Measurements from ENCODE around the gene PPP1R12C.
A peak's percentile ranks its signal among the peaks of the same experiment; 100 is the strongest.

Gene PPP1R12C

DNA sequence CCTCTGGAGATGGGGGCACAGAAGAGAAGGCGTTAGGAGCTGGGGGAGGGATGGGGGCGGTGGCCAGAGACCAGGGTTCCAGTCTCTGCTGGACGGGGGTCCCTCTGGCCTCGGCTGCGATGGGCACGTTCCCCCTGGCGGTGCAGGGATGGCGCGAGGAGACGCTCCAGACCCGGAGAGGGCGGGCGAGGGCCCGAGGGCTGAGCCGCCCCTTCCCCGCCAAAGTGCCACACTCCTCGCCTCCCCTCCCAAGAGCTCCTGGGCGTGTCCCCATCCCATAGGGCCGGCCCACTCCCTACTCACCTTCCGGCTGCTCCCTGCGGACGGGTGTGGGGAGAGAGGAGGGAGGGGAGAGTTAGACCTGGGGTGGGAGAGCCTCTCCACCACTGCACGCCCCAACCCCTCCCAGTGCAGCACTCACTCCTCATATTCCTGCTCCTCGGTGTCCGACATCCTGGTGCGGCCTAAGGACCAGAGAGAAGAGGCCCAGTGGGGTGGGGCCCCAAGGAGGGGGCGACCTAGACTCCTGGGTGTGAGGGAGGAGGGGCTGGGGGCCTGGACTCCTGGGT, 29.4 kb upstream of the PPP1R12C start:
- no peak for DNase-seq (ENCODE audit: low read depth in 2 of 2)

DNA sequence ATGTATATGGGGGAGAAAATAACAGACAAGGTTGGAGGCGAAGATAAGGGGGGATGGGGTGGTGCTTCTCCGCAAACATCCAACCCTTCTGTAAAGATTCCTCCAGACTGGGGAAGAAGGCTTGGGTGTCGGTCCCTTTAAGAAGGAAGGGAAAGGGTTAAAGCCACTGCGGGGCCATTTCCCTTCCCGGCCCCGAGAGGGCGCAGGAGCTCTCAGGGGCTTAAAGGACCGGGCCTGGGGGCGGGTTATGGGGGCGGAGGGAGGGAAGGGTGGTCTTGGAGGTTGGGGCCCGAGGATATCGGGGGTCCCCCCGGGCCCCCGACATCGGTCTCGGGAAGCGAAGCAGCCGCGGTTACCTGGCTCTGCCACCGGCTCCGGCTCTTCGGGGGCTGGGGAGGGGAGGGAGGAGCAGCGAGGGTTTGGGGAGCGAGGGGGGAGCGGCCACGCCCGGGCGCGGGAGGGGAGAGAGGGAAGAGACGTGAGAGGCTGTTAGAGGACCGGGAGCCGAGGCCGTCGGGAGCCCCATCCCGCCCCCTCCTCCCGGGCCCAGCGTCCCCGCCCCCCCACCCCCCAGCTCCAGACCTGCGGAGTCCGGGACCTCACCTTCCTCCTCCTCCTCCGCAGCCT, 28.8 kb upstream of the PPP1R12C start:
- DNase-seq (ENCODE audit: low read depth in 2 of 2), result no peak

DNA sequence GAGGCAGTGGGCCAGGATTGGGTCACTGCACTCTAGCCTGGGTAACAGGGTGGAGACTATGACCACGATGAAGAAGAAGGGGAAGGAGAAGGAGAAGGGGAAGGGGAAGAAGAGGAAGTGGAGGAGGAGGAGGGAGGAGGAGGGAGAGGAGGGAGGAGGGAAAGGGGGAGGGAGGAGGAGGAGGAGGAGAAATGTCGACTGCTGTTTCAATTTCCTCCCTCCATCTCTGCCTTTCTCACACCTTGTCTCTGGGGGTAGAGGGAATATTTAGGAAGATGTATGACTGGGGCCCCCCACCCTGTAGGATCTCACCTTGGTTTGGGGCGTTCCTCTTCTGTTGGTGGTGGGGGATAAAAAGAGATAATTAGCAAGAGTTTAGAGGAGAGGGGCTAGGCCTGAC, 27.8 kb upstream of the PPP1R12C start:
- no peak for DNase-seq (ENCODE audit: low read depth in 2 of 2)

DNA sequence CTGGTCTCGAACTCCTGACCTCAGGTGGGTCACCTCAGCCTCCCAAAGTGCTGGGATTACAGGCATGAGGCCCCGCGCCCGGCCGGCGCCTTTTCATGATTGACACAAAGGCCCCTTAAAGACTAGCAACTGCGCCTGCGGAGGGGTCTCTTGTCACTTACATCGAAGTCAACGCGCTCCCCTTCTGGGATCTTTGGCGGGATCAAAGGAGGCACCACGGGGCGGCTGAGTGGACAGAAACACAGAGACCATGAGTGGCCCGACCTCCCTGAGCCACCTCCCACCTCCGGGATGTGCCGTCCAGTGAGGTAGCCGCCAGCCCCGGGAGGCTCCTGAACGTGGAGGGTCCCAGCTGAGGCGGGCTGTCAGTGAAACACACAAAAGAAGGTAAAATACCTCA, 24.3 kb upstream of the PPP1R12C start:
- no peak for DNase-seq (ENCODE audit: low read depth in 2 of 2)

DNA sequence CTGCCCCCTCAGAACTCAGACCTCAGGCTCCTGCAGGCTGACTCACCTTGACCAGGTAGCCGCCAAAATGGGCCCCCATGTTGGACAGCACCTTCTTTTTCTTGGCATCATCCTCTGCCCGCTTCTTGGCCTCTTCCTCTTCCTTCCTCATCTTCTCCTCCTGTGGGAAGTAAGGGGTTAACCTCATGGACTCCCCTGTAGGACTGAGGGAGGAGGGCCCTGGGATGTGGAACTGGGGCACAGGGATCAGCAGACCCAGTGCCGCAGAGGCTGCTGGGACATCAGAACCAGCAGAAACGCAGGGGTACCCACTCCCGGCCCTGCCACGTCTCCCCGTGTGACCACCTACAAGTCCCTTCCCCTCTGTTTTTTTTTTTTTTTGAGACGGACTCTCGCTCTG, 20.5 kb upstream of the PPP1R12C start:
- DNase-seq (ENCODE audit: low read depth in 2 of 2), result no peak

DNA sequence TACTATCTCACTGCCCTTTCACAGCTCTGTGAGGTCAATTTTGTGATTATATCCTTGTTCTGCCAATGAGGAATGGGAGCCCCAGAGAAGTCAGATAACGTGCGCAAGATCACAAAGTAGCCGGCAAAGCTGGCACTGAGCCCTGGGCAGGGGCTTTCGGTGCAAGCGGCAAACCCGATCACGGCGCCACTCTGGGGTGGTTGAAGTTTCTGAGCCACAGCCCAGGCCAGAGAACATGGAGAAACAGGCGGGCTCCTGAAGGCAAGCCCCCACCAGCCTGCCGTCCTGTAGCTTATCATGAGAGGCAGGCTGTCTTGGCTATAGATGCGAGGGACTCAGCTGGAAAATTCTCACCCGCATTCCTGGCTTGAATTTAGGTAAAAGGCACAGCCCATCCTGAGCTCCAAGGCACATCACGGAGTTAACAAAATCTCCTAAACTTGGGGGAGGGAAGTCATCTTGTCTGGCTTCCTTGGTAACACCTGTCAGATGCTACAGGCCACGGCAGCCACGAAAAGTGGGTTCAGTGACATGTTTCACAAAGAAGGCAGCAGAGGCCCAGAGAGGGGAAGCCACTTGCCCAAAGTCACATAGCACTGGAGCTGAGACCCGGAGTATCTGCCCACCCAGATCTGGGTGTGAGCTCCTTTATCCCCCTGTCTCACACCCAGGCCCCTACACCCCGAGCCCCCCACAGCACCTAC, 19.1 kb upstream of the PPP1R12C start:
- no peak for DNase-seq (ENCODE audit: low read depth in 2 of 2)

DNA sequence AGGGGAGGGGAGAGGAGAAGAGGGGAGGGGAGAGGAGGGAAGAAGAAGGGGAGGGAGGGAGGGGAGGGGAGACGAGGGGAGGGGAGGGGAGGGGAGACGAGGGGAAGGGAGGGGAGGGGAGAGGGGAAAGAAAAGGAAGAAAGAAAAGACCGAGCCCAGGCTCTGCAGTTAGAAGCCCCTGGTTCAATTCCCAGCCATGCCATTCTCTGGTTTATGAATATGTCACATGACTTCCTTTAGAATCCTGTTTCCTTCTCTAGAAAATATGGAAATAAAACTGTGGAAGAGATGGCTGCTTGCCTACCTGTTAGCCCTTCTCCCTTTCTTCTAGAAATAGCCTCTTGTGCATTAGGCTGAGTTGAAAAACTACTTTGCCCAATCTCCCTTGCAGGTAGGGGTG, 17.3 kb upstream of the PPP1R12C start:
- DNase-seq (ENCODE audit: low read depth in 2 of 2), result no peak

DNA sequence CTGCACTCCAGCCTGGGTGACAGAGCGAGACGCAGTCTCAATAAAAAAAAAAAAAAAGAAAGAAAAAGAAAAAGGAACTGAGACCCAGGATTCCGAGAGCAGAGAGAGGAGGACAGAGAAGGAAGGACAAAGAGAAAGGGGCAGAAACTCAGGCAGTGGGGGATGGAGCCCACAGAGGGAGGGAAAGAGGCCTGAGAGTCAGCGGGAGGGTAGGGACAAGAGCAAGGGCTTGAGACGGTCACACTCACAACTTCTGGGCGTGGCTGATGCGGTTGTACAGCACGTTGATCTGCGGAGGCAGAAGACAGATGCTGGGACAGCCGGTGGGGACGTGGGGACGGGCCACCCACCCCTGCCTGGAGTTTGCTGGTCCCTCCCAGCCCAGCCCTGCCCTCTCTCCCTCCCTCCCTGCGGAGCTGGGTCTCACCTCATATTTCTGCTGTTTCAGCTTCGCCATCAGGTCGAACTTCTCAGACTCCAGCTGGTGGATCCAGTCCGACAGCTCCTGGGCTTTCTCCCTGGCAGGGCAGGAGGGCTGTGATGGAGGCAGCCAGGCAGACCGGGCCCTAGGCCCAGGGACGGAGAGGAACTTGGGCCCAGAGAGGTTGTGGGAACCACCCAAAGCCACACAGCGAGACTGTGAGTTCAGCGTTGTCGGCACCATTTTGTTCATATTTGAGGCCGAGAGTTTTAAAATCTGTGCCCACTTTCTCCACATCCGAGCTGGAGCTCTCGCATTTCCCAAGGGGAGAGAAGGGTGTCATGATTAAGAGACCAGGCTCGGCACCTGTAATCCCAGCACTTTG, 16.4 kb upstream of the PPP1R12C start:
- DNase-seq (ENCODE audit: low read depth in 2 of 2), result no peak

DNA sequence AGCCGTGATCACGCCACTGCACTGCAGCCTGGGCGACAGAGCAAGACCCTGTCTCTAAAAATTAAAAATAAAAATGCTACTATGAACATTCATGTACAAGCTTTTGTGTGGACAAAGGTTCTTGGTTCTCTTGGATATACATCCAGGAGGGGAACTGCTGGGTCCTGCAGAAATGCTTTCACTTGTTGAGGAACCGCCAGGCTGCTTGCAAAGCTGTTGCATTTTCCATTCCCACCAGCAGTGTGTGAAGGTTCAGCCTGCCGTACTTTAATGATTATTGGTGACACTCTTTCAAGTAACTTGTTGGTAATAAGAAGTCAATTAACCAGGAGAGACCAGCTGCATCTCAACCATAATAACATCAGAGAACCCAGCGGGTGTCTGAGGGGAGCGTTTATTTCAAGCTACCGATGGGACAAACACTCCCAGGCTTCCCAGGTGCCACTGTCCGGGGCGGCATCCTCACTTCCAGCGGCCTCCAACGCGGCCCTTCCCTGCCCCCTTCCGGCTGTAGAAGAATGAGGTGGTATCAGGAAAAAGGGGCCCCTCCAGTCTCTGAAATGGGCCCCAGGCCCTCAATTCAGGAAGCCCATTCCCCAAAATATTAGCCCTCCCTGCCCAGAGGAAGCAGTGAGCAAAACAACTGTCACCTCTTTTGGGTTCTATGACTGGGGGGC, 15.2 kb upstream of the PPP1R12C start:
- no peak for DNase-seq (ENCODE audit: low read depth in 2 of 2)

DNA sequence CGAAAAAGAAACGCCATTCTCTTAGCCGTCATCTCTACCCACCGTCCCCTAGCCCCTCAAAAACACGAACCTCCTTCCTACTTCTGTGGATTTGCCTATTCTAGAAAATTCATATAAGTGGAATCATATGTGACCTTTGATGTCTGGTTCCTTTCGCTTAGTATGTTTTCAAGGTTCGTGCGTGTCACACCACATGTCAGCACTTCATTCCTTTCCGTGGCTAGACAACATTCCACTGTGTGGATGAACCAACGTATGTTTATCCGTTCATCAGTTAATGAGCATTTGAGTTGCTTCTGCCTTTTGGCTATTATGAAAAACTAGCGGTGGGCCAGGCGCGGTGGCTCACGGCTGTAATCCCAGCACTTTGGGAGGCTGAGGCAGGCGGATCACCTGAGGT, 14.0 kb upstream of the PPP1R12C start:
- no peak for DNase-seq (ENCODE audit: low read depth in 2 of 2)

DNA sequence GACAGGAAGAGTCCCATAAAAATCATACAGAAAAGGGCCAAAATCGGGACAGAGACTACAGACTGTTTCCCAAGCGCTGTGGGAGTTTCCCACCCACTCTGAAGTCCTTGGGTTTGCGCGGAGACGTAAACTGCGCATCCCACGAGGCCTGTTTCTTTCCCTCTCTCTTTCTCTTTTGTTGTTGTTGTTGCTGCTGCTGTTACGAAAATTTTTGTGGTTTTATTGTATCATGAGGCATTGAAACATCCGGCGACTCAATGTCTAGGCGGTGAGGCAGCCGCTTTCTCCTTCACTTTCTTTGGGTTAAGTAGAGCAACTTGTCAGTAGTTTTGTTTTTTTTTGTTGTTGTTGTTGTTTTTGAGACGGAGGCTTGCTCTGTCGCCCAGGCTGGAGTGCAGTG, 1.6 kb upstream of the PPP1R12C start:
- no peak for DNase-seq (ENCODE audit: low read depth in 2 of 2)

DNA sequence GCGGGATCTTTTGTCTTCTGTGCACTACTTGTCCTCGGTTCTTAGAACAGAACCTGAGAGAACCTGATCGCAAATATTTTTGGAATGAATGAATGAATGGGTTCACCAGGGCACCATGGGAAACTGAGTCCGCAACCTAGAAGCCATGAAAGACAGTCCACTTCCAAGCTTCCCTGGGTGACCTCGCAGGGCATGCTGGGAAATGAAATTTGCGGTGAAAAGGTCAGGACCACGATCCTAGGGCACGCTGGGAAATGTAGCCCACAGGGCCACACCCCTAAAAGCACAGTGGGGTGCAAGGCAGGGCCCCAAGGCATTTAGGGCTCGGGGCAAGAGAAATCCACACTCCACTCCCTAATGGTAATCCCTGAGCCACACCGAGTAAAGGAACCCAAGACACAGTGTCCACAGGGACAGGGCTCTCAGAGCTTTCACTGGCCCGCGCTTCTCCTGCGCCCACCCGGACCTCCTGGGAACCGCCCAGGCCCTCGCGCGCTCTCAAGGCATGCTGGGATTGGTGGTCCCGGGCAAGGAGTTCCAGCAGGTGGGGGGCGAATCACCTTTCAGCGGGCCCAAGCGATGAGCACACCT, 1.1 kb upstream of the PPP1R12C start:
- DNase-seq (ENCODE audit: low read depth in 2 of 2), result no peak

DNA sequence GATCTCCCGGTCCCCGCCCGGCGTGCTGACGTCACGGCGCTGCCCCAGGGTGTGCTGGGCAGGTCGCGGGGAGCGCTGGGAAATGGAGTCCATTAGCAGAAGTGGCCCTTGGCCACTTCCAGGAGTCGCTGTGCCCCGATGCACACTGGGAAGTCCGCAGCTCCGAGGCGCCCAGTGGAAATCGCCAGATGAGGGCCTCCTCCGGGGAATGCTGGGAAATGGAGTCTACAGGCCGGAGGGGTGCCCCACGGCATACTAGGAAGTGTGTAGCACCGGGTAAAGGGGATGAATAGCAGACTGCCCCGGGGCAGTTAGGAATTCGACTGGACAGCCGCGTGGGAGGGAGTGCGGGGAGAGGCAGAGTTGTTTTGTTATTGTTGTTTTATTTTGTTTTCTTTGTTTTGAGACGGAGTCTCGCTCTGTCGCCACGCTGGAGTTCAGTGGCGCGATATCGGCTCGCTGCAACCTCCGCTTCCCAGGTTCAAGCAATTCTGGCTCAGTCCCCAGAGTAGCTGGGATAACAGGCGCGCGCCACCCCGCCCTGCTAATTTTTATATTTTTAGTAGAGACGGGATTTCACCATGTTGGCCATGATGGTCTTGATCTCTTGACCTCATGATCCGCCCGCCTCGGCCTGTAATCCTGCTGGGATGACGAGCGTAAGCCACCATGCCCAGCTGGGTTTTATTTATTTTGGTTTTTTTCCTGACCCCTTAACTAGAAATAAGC, 390 bp upstream of the PPP1R12C start:
- peak; percentile 92 to 94 for DNase-seq (ENCODE audit: low read depth in 2 of 2)

DNA sequence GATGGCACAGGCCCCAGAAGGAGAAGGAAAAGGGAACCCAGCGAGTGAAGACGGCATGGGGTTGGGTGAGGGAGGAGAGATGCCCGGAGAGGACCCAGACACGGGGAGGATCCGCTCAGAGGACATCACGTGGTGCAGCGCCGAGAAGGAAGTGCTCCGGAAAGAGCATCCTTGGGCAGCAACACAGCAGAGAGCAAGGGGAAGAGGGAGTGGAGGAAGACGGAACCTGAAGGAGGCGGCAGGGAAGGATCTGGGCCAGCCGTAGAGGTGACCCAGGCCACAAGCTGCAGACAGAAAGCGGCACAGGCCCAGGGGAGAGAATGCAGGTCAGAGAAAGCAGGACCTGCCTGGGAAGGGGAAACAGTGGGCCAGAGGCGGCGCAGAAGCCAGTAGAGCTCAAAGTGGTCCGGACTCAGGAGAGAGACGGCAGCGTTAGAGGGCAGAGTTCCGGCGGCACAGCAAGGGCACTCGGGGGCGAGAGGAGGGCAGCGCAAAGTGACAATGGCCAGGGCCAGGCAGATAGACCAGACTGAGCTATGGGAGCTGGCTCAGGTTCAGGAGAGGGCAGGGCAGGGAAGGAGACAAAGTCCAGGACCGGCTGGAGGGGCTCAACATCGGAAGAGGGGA, 1.1 kb downstream of the PPP1R12C start:
- DNase-seq (ENCODE audit: low read depth in 2 of 2), result no peak

DNA sequence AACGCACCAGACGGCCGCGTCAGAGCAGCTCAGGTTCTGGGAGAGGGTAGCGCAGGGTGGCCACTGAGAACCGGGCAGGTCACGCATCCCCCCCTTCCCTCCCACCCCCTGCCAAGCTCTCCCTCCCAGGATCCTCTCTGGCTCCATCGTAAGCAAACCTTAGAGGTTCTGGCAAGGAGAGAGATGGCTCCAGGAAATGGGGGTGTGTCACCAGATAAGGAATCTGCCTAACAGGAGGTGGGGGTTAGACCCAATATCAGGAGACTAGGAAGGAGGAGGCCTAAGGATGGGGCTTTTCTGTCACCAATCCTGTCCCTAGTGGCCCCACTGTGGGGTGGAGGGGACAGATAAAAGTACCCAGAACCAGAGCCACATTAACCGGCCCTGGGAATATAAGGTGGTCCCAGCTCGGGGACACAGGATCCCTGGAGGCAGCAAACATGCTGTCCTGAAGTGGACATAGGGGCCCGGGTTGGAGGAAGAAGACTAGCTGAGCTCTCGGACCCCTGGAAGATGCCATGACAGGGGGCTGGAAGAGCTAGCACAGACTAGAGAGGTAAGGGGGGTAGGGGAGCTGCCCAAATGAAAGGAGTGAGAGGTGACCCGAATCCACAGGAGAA, 1.9 kb downstream of the PPP1R12C start:
- DNase-seq (ENCODE audit: low read depth in 2 of 2), result peak in 1 of 2 donors; percentile 86

DNA sequence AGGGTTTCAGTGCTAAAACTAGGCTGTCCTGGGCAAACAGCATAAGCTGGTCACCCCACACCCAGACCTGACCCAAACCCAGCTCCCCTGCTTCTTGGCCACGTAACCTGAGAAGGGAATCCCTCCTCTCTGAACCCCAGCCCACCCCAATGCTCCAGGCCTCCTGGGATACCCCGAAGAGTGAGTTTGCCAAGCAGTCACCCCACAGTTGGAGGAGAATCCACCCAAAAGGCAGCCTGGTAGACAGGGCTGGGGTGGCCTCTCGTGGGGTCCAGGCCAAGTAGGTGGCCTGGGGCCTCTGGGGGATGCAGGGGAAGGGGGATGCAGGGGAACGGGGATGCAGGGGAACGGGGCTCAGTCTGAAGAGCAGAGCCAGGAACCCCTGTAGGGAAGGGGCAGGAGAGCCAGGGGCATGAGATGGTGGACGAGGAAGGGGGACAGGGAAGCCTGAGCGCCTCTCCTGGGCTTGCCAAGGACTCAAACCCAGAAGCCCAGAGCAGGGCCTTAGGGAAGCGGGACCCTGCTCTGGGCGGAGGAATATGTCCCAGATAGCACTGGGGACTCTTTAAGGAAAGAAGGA, 2.8 kb downstream of the PPP1R12C start:
- no peak for DNase-seq (ENCODE audit: low read depth in 2 of 2)

DNA sequence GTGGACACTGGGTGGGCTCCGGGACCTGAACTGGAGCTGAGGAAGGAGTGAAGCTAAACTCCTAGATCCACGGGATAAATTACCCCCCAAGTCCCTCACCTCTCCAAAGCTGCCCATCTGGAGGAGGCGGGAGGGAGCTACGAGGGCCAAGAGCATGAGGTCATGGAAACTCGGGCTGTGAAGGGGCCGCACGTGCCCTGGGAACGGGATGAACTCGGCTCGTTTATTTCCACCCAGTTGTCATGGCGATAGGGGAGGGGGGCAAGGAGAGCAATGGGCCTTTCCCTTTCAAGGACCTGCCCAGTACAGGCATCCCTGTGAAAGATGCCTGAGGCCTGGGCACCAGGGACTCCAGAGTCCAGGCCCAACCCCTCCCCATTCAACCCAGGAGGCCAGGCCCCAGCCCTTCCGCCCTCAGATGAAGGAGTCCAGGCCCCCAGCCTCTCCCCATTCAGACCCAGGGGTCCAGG, 3.8 kb downstream of the PPP1R12C start:
- no peak for DNase-seq (ENCODE audit: low read depth in 2 of 2)

DNA sequence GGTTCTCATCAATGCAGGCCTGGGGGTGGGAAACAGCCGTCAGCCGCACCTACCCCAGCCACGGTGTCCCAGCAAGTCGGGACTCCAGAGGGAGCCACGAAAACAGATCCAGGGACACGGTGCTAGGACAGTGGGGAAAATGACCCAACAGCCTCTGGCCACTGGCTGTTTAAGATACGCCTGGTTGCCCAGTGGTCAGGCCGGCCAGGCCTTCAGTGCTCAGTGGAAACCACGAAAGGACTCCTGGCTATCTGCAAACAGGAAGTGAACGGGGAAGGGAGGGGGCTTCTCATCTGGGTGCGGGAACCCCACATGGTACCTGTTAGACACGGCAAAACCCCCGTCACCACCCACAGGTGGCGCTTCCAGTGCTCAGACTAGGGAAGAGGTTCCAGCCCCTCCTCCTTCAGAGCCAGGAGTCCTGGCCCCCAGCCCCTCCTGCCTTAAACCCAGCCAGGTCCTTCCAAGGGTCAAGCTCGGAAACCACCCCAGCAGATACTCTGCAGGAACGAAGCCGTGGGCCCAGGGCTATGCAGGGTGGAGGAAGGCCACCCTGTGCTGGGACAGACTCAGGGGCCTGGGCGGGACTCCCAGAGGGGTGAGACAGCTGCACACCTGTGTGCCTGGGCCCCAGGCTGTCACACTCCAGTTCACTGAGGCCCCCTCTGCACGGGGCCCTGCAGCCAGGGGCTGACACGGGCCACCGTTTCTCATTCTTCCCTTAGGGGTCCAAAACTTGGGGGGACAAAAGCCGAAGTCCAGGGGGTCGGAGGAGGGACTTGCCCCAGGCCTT, 4.5 kb downstream of the PPP1R12C start:
- DNase-seq (ENCODE audit: low read depth in 2 of 2), result no peak
